HG03097 (cell line): ENCODE results near the gene RNF208.
A peak's percentile ranks its signal among the peaks of the same experiment; 100 is the strongest.
"Not testable (repeated sequence)": the region's sequence is repeated elsewhere in the genome, so short reads cannot be mapped to it uniquely, and the experiment has no call there.

Experiments
- ATAC-seq: cut with Tn5 transposase; IDR thresholded peaks from one replicate; pipeline ENCODE4 v1.9.1; 2021; ENCODE audit not compliant: unreplicated experiment, low FRiP score

Gene RNF208

DNA sequence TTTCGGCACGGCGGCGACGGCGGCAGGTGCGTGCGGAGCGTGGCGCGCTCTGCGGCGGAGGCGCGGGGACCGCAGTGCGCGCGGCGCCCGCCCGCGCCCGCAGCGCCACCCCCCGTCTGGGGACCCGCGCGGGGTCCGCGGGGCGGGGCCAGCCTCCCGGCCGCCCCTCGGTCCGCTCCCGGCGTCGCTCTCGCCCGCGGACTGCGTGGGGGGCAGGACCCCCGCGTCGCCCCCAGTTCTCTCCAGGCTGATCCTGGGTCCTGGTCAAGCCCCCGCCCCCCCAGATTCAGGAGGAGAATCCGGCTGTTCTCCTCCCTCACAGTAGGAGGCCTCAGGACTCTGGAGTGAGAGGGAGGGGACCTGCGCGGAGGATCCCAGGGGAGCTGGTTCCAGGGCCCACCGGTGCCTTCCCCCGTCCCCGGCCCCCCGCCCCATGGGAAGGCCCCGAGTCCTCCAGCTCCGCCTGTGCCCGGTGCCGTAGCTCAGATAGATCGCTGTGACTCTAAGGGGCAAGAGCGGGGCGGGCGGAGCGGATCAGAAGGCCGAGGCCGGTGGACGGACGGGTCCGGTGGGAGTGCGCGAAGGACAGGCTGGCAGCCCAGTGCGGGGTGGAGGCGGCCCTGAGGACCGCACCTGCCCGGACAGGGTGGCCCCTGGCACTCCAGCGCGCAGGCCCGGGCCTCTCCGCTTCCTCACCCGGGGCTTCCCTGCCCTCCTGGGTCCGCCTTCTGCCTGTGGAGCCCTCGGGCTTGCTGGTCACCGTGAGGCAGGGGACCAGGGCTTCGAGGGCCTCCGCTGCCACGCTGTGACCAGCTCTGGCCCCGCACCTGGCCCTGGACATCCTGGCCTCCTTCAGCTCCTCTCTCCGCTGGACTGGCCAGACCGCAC is at the start of gene RNF208:
RNF208 (minus strand) TSS at position 51 of the 888 bp plus-strand sequence. CDS start 1,028 bp downstream, outside the sequence.
- no peak for ATAC-seq

GRCh38 chr9:137271696-137272076 is 49.6 kb upstream of the RNF208 start:
- no peak for ATAC-seq

DNA sequence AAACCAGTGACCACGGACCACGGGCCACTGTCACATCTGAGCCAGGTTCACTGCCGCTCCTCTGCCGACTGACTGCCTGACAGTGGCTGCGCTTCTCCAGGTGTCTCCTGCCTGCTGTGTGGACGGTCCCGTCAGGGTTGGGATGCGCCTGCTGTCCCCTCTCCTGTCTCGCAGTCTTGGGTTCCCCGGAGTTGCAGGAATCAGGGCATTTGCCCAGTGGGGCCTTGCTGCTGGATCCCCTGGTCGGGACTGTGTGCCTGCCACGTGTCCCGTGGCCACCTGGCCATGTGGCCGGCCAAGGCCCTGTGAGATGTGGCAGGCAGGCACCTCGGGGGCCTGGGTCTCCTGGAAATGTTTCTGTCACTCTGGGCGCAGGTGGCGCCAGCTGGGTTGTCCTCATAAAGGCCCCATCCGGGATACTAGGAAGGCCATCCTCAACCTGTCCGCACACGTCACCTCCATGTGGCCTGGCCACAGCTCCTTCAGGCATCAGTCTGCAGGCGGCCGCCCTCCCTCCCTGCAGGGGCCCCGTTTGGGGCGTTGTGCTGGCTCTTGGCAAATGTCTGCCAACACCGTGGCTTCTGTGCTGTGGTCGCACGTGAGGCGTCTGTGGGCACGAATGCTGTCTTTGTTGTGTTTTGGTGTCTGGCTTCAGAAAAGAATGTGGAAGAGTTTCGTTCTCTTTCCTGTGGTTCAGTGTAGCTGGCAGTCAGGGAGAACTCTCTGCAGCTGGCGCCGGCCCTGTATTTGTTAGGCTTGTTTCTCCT is 49.1 kb upstream of the RNF208 start:
- ATAC-seq: no peak

- ATAC-seq: no peak
Observed at GRCh38 chr9:137269231-137269772, 47.3 kb upstream of the RNF208 start.

GRCh38 chr9:137268538-137269201 is 46.6 kb upstream of the RNF208 start:
- ATAC-seq: no peak

DNA sequence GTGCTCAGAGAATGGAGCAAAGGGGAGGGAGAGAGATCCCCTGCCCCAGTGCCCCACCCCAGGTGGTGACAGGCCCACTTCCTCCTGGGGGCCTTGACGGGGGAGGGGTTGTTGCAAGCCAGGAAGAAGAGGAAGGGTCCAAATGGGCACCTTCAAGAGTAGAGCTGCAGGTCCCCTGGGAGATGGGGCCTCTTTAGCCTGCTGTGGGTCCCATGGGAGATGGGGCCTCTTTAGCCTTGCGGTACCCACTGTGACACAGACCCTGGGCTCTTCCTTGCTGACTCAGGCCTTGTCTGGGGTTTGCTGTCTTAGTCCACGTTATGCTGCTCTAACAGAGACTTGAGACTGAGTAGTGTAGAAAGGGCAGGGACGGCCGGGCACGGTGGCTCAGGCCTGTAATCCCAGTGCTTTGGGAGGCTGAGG is 45.9 kb upstream of the RNF208 start:
- ATAC-seq: no peak

DNA sequence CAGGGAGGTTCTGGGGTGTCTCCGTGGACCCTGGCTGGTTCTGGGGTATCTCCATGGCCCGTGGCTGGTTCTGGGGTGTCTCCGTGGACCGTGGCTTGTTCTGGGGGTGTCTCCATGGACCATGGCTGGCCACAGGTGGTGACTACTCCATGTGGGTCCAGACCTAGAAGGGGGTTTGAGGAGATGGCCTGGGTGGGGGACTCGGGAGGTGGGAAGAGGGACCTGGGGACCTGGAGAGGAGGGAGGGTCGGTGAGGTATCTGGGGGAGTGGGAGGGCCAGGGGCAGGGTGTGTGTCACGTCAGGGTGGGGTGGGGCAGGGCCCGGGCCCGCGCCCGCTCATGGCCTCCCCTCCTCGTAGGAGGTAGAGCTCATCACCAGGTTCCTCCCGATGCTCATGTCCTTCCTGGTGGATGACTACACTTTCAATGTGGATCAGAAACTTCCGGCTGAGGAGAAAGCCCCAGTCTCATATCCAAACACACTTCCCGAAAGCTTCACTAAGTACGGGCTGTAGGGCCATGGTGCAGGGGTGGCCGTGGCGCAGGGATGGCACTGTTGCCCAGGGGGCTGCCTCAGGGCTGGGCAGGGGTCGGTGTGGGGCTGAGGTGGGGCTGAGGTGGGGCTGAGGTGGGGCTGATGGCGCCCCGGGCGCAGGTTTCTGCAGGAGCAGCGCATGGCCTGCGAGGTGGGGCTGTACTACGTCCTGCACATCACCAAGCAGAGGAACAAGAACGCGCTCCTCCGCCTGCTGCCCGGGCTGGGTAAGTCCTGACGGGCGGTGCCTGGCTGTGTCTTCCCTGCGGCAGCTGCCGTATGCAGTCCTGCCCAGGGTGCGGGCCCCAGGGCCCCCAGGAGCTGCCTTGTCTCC is 44.8 kb upstream of the RNF208 start:
- no peak for ATAC-seq

DNA sequence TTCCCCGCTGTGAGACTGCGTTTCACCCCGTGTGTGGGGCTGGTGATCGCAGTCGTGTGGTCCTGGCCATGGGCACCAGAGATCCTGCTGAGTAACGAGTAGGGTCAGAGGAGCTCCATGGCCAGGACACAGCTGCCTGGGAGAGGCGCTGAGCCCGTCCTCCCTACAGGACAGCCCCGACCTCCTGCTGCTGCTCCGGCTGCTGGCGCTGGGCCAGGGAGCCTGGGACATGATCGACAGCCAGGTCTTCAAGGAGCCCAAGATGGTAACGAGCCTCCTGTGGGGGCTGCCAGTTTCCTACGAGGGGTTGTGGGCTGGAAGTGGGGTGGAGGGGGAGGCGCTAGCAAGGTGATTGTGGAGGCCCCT is 44.1 kb upstream of the RNF208 start:
- ATAC-seq: no peak

GRCh38 chr9:137265496-137266161 is 43.6 kb upstream of the RNF208 start:
- no peak for ATAC-seq

DNA sequence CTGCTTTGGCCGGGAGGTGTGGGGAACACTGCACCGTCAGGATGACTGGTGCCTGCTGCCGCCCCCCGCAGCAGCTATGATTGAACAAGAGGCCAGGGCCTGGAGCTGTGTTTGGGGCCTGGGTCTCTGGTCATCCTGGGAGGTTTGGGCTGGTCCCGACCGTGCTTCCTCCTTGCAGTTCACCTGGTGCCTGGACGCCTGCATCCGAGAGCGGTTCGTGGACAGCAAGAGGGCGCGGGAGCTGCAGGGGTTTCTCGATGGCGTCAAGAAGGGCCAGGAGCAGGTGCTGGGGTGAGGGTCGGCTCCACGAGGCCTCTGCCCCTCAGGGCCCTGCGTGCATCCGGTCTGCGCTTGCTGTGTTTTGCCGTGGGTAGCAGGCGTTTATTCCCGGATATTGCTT is 42.0 kb upstream of the RNF208 start:
- ATAC-seq: no peak

DNA sequence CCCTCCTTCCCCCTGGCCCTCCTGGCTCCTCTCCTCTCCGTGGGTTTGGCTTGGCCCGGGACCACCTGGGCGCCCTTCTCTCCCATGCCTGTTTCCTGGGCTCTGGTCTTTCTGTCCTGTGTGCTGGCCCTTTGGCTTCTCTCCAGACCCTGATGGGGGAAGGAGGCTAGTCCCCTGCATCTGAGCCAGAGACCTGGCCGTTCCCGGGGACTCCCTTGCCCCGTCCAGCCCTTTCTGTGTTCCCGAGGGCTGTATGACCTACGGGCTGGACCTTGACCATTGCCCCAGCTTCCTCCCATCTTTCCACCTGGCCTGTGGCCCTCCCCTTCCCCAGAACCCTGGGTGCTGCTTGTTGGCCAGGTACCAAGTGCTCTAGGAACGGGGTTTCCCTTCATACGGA is 41.5 kb upstream of the RNF208 start:
- ATAC-seq: no peak

DNA sequence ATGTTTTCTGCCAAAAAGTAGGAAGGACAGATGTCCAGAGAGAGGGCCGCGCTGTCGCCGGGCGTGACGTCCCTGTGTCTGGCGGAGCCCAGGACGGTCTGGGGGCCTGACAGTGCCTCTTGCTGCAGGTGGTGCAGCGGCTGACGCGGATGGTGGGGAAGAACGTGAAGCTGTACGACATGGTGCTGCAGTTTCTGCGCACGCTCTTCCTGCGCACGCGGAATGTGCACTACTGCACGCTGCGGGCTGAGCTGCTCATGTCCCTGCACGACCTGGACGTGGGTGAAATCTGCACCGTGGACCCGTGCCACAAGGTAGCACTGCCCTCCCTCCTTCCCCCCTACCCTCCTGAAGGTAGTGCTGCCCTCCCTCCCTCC is 40.9 kb upstream of the RNF208 start:
- ATAC-seq: no peak

GRCh38 chr9:137262173-137262908 is 40.3 kb upstream of the RNF208 start:
- not testable (repeated sequence) for ATAC-seq

- no peak for ATAC-seq
Observed at GRCh38 chr9:137256856-137257255, 34.8 kb upstream of the RNF208 start.

DNA sequence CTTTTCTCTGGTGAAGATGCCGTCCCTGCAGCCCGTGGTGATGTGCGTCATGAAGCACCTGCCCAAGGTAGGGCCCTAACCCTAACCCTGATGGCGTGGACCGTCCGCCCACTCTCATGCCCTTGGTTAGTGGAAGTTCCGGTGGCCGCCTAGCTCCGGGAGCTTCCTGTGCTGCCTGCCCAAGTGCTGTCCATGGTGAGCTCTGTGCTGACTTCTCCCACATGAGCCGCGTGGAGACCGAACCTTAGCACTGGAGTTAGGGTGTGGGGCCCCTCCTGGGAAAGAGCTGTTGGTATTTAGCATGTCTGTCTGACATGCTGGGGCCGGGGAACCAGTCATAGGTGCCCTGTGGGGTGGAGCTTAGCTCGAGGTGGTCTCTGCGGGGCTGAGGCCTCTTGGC is 34.3 kb upstream of the RNF208 start:
- ATAC-seq: no peak

- ATAC-seq: peak; percentile 33
Observed at GRCh38 chr9:137255448-137256114, 33.5 kb upstream of the RNF208 start.

DNA sequence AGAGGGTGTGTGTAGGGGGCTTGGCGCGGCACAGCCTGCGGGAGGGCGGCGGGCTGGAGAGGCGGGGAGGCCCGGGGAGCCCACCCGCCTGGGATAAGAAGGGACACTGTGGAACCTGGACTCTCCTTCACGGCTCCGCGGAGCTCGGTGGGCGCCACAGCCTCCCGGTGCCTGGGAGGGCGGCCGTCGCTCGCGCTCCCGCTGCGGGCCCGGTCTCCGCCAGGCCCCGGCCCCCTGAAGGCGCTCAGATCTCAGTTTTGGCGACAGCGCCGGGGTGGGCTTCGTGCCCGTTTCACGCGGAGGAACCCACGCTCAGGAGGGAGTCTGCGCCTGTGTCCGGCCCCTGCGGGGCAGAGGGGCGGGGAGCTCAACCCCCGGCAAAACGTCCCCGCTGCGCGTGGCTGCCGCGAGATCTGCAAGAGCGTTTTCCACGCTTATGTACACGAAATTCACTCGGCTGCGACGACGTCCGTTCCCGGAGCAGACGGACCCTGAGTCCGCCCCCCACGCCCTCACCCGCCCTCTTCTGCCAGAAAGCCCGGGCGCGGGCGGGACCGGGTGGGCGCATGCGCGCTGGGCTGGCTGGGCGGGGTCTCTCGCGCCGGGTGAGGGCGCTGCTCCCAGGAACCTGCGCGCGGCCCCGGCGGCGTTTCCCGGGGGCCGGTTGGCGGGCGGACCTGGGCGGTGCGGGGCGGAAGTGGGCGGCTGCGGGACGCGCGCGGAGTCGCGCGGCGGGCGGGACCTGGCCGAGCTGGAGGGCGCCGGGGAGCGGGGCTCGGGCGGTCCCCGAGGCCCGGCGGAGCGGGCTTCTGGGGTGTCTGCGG is 32.8 kb upstream of the RNF208 start, which contains the start of gene NELFB:
NELFB (plus strand) TSS at position 704 of the 824 bp plus-strand sequence.
- ATAC-seq: peak; percentile 74
